ENCODE data around the gene PLEK2.

GRCh38 chr14:67360470-67361206 is 51.3 kb downstream of the PLEK2 start:
- TF ChIP-seq CTCF (conservative IDR thresholded peaks at IDR 0.05; ENCODE audit: low read depth in 2 of 2), result no peak
- no peak for TF ChIP-seq EZH2phosphoT487 (IDR thresholded peaks at IDR 0.05; ENCODE audit: unreplicated experiment)
- TF ChIP-seq REST (IDR thresholded peaks at IDR 0.05; ENCODE audit: unreplicated experiment), result no peak
- no peak for TF ChIP-seq CREB1 (CRISPR knock-in tag; IDR thresholded peaks at IDR 0.05; ENCODE audit: low read depth)
- TF ChIP-seq ZNF331 (CRISPR knock-in tag; IDR thresholded peaks at IDR 0.05; ENCODE audit: low read depth), result no peak
- no peak for TF ChIP-seq ZNF114 (CRISPR knock-in tag; IDR thresholded peaks at IDR 0.05)
- TF ChIP-seq EZH2 (IDR thresholded peaks at IDR 0.05; ENCODE audit: low read depth, unreplicated experiment), result no peak
- no peak for TF ChIP-seq POLR2AphosphoS5 (IDR thresholded peaks at IDR 0.05; ENCODE audit: low read depth)
- TF ChIP-seq, protein P1, sequence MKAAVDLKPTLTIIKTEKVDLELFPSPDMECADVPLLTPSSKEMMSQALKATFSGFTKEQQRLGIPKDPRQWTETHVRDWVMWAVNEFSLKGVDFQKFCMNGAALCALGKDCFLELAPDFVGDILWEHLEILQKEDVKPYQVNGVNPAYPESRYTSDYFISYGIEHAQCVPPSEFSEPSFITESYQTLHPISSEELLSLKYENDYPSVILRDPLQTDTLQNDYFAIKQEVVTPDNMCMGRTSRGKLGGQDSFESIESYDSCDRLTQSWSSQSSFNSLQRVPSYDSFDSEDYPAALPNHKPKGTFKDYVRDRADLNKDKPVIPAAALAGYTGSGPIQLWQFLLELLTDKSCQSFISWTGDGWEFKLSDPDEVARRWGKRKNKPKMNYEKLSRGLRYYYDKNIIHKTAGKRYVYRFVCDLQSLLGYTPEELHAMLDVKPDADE (IDR thresholded peaks at IDR 0.05), result no peak
- TF ChIP-seq, protein P2, sequence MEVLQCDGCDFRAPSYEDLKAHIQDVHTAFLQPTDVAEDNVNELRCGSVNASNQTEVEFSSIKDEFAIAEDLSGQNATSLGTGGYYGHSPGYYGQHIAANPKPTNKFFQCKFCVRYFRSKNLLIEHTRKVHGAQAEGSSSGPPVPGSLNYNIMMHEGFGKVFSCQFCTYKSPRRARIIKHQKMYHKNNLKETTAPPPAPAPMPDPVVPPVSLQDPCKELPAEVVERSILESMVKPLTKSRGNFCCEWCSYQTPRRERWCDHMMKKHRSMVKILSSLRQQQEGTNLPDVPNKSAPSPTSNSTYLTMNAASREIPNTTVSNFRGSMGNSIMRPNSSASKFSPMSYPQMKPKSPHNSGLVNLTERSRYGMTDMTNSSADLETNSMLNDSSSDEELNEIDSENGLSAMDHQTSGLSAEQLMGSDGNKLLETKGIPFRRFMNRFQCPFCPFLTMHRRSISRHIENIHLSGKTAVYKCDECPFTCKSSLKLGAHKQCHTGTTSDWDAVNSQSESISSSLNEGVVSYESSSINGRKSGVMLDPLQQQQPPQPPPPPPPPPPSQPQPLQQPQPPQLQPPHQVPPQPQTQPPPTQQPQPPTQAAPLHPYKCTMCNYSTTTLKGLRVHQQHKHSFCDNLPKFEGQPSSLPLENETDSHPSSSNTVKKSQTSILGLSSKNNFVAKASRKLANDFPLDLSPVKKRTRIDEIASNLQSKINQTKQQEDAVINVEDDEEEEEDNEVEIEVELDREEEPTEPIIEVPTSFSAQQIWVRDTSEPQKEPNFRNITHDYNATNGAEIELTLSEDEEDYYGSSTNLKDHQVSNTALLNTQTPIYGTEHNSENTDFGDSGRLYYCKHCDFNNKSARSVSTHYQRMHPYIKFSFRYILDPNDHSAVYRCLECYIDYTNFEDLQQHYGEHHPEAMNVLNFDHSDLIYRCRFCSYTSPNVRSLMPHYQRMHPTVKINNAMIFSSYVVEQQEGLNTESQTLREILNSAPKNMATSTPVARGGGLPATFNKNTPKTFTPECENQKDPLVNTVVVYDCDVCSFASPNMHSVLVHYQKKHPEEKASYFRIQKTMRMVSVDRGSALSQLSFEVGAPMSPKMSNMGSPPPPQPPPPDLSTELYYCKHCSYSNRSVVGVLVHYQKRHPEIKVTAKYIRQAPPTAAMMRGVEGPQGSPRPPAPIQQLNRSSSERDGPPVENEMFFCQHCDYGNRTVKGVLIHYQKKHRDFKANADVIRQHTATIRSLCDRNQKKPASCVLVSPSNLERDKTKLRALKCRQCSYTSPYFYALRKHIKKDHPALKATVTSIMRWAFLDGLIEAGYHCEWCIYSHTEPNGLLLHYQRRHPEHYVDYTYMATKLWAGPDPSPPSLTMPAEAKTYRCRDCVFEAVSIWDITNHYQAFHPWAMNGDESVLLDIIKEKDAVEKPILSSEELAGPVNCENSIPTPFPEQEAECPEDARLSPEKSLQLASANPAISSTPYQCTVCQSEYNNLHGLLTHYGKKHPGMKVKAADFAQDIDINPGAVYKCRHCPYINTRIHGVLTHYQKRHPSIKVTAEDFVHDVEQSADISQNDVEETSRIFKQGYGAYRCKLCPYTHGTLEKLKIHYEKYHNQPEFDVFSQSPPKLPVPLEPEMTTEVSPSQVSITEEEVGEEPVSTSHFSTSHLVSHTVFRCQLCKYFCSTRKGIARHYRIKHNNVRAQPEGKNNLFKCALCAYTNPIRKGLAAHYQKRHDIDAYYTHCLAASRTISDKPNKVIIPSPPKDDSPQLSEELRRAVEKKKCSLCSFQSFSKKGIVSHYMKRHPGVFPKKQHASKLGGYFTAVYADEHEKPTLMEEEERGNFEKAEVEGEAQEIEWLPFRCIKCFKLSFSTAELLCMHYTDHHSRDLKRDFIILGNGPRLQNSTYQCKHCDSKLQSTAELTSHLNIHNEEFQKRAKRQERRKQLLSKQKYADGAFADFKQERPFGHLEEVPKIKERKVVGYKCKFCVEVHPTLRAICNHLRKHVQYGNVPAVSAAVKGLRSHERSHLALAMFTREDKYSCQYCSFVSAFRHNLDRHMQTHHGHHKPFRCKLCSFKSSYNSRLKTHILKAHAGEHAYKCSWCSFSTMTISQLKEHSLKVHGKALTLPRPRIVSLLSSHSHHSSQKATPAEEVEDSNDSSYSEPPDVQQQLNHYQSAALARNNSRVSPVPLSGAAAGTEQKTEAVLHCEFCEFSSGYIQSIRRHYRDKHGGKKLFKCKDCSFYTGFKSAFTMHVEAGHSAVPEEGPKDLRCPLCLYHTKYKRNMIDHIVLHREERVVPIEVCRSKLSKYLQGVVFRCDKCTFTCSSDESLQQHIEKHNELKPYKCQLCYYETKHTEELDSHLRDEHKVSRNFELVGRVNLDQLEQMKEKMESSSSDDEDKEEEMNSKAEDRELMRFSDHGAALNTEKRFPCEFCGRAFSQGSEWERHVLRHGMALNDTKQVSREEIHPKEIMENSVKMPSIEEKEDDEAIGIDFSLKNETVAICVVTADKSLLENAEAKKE (CRISPR knock-in tag; IDR thresholded peaks at IDR 0.05), result no peak
